H9 (cell line): ENCODE results near the gene TUB. TPM values are rescaled to one million over a fixed set of nuclear protein-coding genes. Genes with fewer than 3 reads are reported as not detected.

Experiments used
- DNase-seq: peaks from one replicate; pipeline ENCODE4 v3.0.0-alpha.2; 2017
- H2AFZ ChIP-seq: one replicate; pipeline ENCODE4 v1.6.1; 2013; ENCODE audit warnings: mild to moderate bottlenecking, low read length, control low read depth, moderate library complexity
- H2AK5ac ChIP-seq: 2 replicates; pipeline ENCODE4 v1.6.1; 2013; ENCODE audit warnings: low read length, control low read depth, mixed read lengths; ENCODE audit not compliant: insufficient read length
- H2BK120ac ChIP-seq: one replicate; pipeline ENCODE4 v1.6.1; 2013; ENCODE audit warnings: low read depth, mild to moderate bottlenecking, low read length, control low read depth, inconsistent platforms; ENCODE audit not compliant: poor library complexity, severe bottlenecking
- H2BK12ac ChIP-seq: 2 replicates; pipeline ENCODE4 v1.6.1; 2013; ENCODE audit warnings: low read length, control low read depth, mixed read lengths, low read depth; ENCODE audit not compliant: insufficient read length
- H2BK15ac ChIP-seq: 2 replicates; pipeline ENCODE4 v1.6.1; 2013; ENCODE audit warnings: low read depth, low read length, control low read depth
- H2BK20ac ChIP-seq: one replicate; pipeline ENCODE4 v1.6.1; 2013; ENCODE audit warnings: low read depth, mild to moderate bottlenecking, low read length, control low read depth, inconsistent platforms; ENCODE audit not compliant: poor library complexity, severe bottlenecking
- H2BK5ac ChIP-seq: 2 replicates; pipeline ENCODE4 v1.6.1; 2013; ENCODE audit warnings: low read length, control low read depth, mixed read lengths; ENCODE audit not compliant: insufficient read length
- H3K14ac ChIP-seq: 2 replicates; pipeline ENCODE4 v1.6.1; 2013; ENCODE audit warnings: low read length, control low read depth; ENCODE audit not compliant: insufficient read depth
- H3K18ac ChIP-seq: 2 replicates; pipeline ENCODE4 v1.6.1; 2013; ENCODE audit warnings: low read depth, mild to moderate bottlenecking, mixed read lengths, low read length, control low read depth; ENCODE audit not compliant: insufficient read length
- H3K23ac ChIP-seq: 2 replicates; pipeline ENCODE4 v1.6.1; 2013; ENCODE audit warnings: low read length, control low read depth, mixed read lengths, low read depth; ENCODE audit not compliant: insufficient read length
- H3K23me2 ChIP-seq: 2 replicates; pipeline ENCODE4 v1.6.1; 2013; ENCODE audit warnings: low read depth, mild to moderate bottlenecking, mixed read lengths, low read length, control low read depth; ENCODE audit not compliant: insufficient read length, poor library complexity, severe bottlenecking
- H3K27ac ChIP-seq: 2 replicates; pipeline ENCODE4 v1.5.1; 2013; ENCODE audit warnings: low read length, control low read depth, mixed read lengths, low read depth; ENCODE audit not compliant: insufficient read length
- H3K27me3 ChIP-seq: 2 replicates; pipeline ENCODE4 v1.6.1; 2013; ENCODE audit warnings: low read length, control low read depth, inconsistent platforms; ENCODE audit not compliant: insufficient read depth
- H3K4ac ChIP-seq: 2 replicates; pipeline ENCODE4 v1.6.1; 2013; ENCODE audit warnings: low read depth, mild to moderate bottlenecking, control low read depth, inconsistent platforms, low read length, moderate library complexity
- H3K4me1 ChIP-seq: 2 replicates; pipeline ENCODE4 v1.6.1; 2013; ENCODE audit warnings: low read length, control low read depth, inconsistent platforms; ENCODE audit not compliant: insufficient read depth
- H3K4me2 ChIP-seq: 2 replicates; pipeline ENCODE4 v1.6.1; 2013; ENCODE audit warnings: low read length, control low read depth, mixed read lengths; ENCODE audit not compliant: insufficient read length, insufficient read depth
- H3K56ac ChIP-seq: 2 replicates; pipeline ENCODE4 v1.6.1; 2013; ENCODE audit warnings: low read depth, mild to moderate bottlenecking, mixed read lengths, low read length, control low read depth; ENCODE audit not compliant: insufficient read length
- H3K79me1 ChIP-seq: 2 replicates; pipeline ENCODE4 v1.6.1; 2013; ENCODE audit warnings: low read depth, mild to moderate bottlenecking, moderate library complexity, low read length, control low read depth, inconsistent platforms; ENCODE audit not compliant: insufficient read depth, poor library complexity, severe bottlenecking
- H3K79me2 ChIP-seq: 2 replicates; pipeline ENCODE4 v1.6.1; 2013; ENCODE audit warnings: low read length, control low read depth, inconsistent platforms; ENCODE audit not compliant: insufficient read depth
- H3K9ac ChIP-seq: 2 replicates; pipeline ENCODE4 v1.6.1; 2013; ENCODE audit warnings: low read length, control low read depth, mixed read lengths; ENCODE audit not compliant: insufficient read length; ENCODE audit errors: extremely low read depth
- H3K9me3 ChIP-seq: one replicate; pipeline ENCODE4 v1.6.1; 2013; ENCODE audit warnings: low read depth, low read length, inconsistent platforms; ENCODE audit not compliant: control insufficient read depth
- H3T11ph ChIP-seq: one replicate; pipeline ENCODE4 v1.6.1; 2013; ENCODE audit warnings: mild to moderate bottlenecking, low read length, control low read depth, inconsistent platforms
- H4K20me1 ChIP-seq: one replicate; pipeline ENCODE4 v1.6.1; 2013; ENCODE audit not compliant: control insufficient read depth, insufficient read length, insufficient read depth
- H4K5ac ChIP-seq: 2 replicates; pipeline ENCODE4 v1.6.1; 2013; ENCODE audit warnings: low read depth, mild to moderate bottlenecking, mixed read lengths, low read length, control low read depth; ENCODE audit not compliant: insufficient read length
- H4K8ac ChIP-seq: replicated peaks from 2 replicates; pipeline ENCODE4 v1.6.1; 2013; ENCODE audit warnings: low read length, control low read depth, mixed read lengths, low read depth; ENCODE audit not compliant: insufficient read length
- H4K91ac ChIP-seq: 2 replicates; pipeline ENCODE4 v1.6.1; 2013; ENCODE audit warnings: low read depth, mild to moderate bottlenecking, moderate library complexity, mixed read lengths, low read length, control low read depth; ENCODE audit not compliant: insufficient read length
- H3K27ac Mint-ChIP-seq, 3 experiments: 2 replicates in 2 of 3; 3 replicates in 1 of 3; pipeline ENCODE4 v1.8.0; 2020 to 2021; ENCODE audit warnings: mixed read lengths in 3 of 3, mild to moderate bottlenecking in 1 of 3, moderate library complexity in 1 of 3
- H3K27me3 Mint-ChIP-seq: 2 replicates; pipeline ENCODE4 v1.8.0; 2021; ENCODE audit warnings: low read depth, mild to moderate bottlenecking, moderate library complexity, mixed read lengths
- H3K36me3 Mint-ChIP-seq, 3 experiments: 2 replicates in 2 of 3; 3 replicates in 1 of 3; pipeline ENCODE4 v1.8.0; 2020 to 2021; ENCODE audit warnings: low read depth in 3 of 3, mixed read lengths in 3 of 3; ENCODE audit not compliant: insufficient read depth in 1 of 3
- H3K4me1 Mint-ChIP-seq, 2 experiments: 2 replicates each; pipeline ENCODE4 v1.8.0; 2020; ENCODE audit warnings: mixed read lengths in 2 of 2
- H3K4me3 Mint-ChIP-seq, 2 experiments: 2 replicates in 1 of 2; 3 replicates in 1 of 2; pipeline ENCODE4 v1.8.0; 2020 to 2021; ENCODE audit warnings: mild to moderate bottlenecking in 2 of 2, mixed read lengths in 2 of 2, moderate library complexity in 1 of 2
- H3K9me3 Mint-ChIP-seq, 2 experiments: 2 replicates in 1 of 2; 3 replicates in 1 of 2; pipeline ENCODE4 v1.8.0; 2020; ENCODE audit warnings: mild to moderate bottlenecking in 2 of 2, mixed read lengths in 2 of 2, moderate library complexity in 1 of 2
- CTCF ChIP-seq: fragments of 200-600 bp; sonication (generic); conservative IDR thresholded peaks from 3 replicates; pipeline ENCODE4 v1.8.0; 2021; ENCODE audit warnings: antibody characterized with exemption, mild to moderate bottlenecking
- WGBS: extraction: QIAGEN DNeasy Blood & Tissue Kit; methylation state at CpG from one replicate; pipeline ENCODE4 v1.1.7; 2013; ENCODE audit warnings: missing lambda C conversion rate, low lambda C conversion rate, mixed read lengths; ENCODE audit not compliant: insufficient read length; ENCODE audit errors: extremely low coverage; 5-methylcytosine and 5-hydroxymethylcytosine counted together
- total RNA-seq: library from RNA; stranded (reverse); gene quantifications from 2 replicates; pipeline ENCODE4 v1.2.1, GENCODE V29; 2021

TUB gene
- total RNA-seq, 1 experiment from 2014 or later: 14.8 TPM

- Histone ChIP-seq H3K4me2 (no peak overlapping the region), H4K91ac (no peak overlapping the region), H3K14ac (no peak overlapping the region), H3K9me3 (no peaks in the 10 kb centered on the region), H3K27ac (no peak overlapping the region), H4K20me1 (no peaks in the 10 kb centered on the region), H3K27me3 (no peaks in the 10 kb centered on the region), H2AK5ac (no peak overlapping the region), H3K79me1 (no peaks in the 10 kb centered on the region), H2BK20ac (no peak overlapping the region), H4K5ac (no peak overlapping the region), H3K4me1 (no peaks in the 10 kb centered on the region), H2BK120ac (no peak overlapping the region), H2AFZ (no peak overlapping the region), H3K79me2 (no peaks in the 10 kb centered on the region), H4K8ac (no peak overlapping the region), H2BK12ac (no peak overlapping the region), H2BK5ac (no peak overlapping the region), H3K23ac (no peak overlapping the region), H3K4ac (no peak overlapping the region), H3T11ph (no peak overlapping the region), H3K18ac (no peak overlapping the region), H3K9ac (no peak overlapping the region), H3K23me2 (no peaks in the 10 kb centered on the region), H3K56ac (no peak overlapping the region), H2BK15ac (no peak overlapping the region)
- peaks cover 41% of the 10 kb centered on the region for H3K27me3 Mint-ChIP-seq
- peaks cover 0 to 3% of the 10 kb centered on the region in 2 experiments; a peak in 3 of 4 replicates for H3K4me1 Mint-ChIP-seq
- H3K27ac Mint-ChIP-seq: no peak overlapping the region
- no peak for TF ChIP-seq CTCF
- no peaks in the 10 kb centered on the region for H3K36me3 Mint-ChIP-seq
- H3K9me3 Mint-ChIP-seq: no peaks in the 10 kb centered on the region; a peak in 1 of 5 replicates
- DNase-seq: peak; percentile 2
- WGBS: no CpG with 5 or more reads among the region's 4 CpGs
- no peak overlapping the region; a peak in 1 of 5 replicates for H3K4me3 Mint-ChIP-seq
Observed at GRCh38 chr11:8041576-8041975, 39.4 kb upstream of the TUB start.
